Kidney glomerular epithelial cell (primary cell): ENCODE data around the gene ASXL1.
"Not testable (repeated sequence)": the region's sequence is repeated elsewhere in the genome, so short reads cannot be mapped to it uniquely, and the experiment has no call there.

Source experiments
- DNase-seq: peaks from one replicate; lab custom pipeline; 2025; lab: John Stamatoyannopoulos, UW

The ASXL1 gene

DNA sequence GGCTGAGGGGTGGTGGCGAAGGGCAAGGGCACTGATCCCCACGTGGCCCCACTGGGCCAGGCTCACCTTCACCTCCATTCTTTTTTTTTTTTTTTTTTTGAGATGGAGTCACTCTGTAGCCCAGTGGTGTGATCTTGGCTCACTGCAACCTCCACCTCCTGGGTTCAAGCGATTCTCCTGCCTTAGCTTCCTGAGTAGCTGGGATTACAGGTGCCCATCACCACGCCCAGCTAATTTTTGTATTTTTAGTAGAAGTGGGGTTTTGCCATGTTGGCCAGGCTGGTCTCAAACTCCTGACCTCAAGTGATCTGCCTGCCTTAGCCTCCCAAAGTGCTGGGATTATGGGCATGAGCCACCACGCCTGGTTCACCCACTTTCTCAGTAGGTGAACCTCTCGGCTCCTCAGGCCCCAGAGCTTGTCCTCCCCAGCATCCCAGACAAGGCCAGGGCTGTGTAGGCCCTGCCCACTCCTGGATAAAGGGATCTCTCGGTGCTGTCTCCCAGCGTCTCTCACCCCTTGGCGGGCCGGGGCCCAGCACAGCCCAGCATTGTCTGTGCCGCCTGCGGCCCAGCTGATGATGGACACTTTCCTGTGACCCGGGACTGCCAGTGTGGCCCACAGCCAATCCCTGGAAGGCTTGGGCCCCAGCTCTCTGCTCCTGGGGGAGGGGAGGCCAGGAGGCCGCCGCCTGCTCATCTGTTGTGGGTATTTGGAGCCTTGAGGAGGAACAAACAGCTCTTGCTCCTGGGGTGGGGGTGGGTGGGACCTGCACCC lies 108.0 kb downstream of the ASXL1 start:
- not testable (repeated sequence) for DNase-seq

DNA sequence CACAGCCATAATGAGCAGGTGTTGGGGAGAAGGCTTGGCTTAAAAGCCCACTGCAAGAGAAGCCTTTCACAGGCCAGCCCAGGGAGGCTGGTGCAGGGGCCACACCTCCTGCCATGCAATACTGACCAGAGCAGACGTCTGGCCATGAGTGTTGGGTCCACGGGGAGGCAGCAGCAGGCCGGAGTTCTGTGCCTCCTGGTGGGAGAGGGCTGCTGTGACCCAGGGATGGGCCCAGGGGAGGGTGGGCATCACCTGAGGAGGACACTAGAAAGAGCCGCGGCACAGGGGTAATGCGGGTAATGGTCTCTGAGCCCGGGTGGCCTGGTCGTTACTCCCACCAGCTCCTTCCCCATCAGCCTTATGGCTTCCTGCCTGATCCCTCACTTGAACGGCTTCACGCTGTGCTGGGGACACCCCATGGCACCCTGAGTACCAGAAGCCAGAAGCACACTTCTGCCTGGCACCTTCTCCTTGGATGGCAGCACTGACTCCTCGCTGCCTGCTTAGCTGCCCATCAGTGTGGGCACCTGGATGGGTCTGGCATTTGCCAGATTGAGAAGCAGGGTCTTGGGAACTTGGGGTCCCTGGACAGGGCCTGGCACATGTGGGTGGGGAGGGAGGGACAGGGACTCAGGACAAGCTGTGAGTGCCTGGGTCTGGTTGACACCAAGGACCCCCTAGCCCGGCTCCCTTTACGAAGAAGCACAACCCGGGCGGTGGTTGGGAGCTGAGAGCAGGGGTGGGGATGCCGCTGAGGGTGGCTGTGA lies 108.8 kb downstream of the ASXL1 start:
- DNase-seq = no peak

- DNase-seq = no peak
These were observed 109.6 kb downstream of the ASXL1 start for GRCh38 chr20:32467506-32468312.

- DNase-seq = no peak
These were observed 110.1 kb downstream of the ASXL1 start for GRCh38 chr20:32468313-32468640.

- no peak for DNase-seq
These were observed 110.7 kb downstream of the ASXL1 start for GRCh38 chr20:32468860-32469259.

DNA sequence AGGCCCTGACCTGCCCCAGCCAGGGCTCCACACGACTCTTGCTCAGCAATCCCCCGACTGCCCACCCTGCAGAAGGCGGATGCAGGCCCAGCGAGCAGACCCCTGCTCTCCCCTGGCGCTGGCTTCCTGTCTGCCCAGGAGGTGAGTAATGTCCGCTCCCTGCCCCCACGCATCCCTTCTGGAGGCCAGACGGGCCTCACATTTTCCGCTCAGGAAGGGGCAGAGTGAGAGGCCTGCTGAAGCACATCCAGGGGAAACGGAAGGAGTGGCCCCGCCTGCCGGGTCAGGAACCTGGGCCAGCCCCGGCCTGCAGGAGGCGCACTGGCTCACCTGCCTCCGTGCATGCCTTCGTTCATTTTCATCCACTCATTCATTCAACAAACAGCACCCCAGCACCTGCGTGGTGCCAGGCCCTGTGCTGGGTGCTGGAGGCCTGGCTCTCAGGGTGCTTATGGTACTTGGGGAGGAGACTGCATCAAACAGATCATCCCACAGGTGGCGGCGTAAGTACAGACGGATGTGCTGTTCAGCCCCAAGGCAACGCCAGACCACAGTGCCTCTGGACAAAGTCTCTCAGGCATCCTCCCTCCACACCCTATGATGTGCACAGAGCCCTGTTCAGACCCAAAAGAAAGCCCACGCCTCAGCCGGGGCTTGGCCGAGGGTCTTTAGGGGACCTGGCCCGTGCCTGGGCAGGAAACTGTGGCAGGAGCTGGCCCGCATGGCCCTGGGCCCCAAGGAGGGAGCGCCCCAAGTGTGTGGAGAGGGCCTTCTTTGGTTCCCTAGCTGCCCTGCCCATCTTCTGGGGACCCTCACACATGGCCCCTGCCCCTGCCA lies 112.1 kb downstream of the ASXL1 start:
- peak; percentile 81 for DNase-seq

DNA sequence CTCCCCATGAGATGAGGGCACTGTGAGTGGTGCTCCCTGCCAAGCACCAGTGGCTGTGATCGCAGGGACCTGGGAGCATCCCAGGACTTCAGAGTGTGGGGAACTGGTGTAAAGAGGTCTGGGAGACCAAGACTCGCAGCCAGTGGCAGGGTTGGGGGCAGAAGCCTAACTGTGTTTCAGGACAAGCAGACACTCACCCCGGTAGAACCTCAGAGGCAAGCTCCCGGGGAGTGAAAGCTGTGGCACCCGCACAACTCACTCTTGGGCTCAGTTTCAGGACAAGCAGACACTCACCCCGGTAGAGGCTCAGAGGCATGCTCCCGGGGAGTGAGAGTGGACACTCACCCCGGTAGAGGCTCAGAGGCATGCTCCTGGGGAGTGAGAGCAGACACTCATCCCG lies 112.8 kb downstream of the ASXL1 start:
- DNase-seq = no peak

GRCh38 chr20:32472581-32473207 lies 114.6 kb downstream of the ASXL1 start:
- DNase-seq = no peak

DNA sequence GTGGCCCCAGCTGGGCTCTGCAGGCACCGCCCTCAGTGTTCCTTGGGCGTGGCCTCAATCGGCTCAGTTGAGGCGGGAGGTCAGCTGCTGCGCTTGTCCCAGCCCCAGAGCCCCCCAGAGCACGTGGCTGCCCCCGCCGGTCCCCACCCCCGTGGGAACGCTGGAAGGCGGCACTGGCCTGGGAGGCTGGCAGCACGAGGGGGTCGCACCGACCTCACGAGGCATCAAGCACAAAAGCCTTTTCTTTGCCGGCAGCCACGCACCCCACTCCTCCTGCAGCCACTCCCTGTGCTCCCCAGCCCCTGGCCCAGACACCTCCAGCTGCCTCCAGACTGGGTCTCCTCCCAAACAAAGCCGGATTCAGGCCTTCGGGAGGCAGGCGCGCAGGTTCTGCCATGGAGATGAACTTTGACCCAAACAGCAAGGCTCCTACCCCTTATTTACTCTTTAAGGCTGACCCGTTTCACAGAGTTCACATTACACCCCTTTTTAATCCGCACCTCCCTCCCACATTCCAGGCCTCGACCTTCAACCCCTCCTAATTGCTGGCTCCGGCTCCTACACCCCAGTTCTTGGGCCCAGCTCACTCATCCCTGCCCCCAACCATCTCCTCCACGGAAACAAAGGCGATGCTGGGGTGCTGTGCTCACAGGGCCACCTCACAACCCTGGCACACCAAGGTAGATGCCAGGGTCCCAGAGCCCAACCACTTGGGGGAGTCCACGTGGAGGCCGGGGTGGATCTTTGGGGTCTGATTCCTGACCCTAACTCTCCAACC lies 115.3 kb downstream of the ASXL1 start:
- DNase-seq = no peak

DNA sequence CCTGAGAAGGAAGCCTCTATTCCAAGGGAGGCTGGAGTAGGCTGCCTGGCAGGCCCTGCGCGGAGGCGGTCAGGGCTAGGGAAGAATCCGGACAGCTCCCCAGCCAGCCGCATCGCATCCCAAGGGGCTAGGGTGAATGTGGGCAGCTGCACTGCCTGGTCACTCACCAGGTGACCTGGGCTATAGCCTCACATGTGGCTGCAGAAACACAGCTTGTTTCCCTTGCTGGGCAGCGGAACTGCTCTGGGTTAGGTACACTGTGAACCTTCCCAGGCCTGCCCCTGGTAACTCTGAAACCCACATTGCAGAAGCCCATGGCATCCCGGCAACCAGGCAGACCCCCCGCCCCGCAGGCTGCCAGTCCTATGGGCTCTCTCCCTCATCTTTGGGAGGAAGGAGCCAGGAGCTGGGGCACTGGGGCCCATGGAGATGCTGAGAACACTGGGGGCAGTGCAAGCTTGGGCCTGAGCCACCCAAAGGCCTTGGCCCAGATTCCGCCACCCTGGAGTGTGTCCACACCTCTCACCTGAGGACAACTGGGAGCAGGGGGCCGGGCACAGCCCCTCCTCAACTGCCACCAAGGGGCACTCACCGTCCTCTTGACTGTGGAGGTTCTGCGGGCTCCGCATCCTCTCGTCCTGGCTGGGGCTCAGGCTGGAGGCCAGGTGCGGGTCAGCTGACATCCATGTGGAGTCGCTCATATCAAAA lies 116.0 kb downstream of the ASXL1 start:
- DNase-seq = no peak

DNA sequence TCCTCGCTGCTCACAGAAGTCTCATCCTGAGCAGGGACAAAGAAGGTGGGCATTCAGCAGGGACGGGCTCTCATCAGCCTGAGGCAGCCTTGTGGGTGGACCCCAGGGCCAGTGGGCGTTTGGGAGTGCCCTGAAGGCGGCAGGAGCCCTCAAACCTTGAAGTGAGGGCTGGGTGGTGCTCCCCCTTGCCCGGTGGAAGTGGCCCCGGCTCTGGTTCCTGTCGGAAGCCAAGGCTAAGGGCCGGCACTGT lies 116.5 kb downstream of the ASXL1 start:
- no peak for DNase-seq

GRCh38 chr20:32474967-32475811 lies 117.1 kb downstream of the ASXL1 start:
- DNase-seq = peak; percentile 98

GRCh38 chr20:32476684-32477593 lies 118.8 kb downstream of the ASXL1 start:
- DNase-seq = no peak

DNA sequence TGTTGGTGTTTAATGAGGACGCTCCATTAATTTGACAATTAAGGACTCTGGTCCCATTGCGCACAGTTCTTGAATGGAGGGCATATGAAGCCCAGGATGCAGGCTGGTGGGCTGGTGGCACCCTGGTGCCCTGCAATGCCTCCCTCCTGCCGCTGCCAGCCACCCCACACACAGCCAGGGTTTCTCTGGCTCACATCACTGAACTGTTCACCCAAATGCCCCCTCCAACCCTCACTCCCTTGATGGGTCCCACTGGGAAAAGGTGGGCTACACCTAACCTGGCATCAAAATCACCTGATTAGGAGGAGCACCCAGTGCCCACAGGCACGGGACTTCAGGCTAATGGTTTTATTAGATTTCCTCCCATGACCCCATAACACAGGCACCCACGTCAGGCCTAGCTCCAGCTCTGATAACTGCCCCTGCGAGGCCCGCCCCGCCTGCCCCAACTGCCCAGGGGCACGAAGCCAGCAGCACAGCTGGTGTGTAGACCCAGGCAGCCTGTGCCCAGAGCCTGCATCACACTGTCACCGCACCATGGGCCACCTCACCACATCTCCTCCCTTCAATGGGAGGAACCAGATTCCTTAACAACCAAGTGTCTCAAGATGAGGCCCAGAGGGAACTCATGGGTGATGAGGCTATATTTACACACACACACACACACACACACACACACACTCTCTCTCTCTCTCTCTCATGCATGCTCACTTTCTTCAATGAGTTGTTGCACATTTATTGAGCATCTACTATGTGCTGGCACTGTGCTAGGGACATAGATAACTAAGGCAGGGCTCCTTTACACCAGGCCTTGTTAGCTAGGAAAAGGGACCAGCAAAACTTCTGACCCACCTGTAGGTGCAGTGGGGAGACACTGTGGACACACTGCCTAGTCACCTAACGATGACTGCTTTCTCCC lies 119.7 kb downstream of the ASXL1 start:
- DNase-seq = no peak

DNA sequence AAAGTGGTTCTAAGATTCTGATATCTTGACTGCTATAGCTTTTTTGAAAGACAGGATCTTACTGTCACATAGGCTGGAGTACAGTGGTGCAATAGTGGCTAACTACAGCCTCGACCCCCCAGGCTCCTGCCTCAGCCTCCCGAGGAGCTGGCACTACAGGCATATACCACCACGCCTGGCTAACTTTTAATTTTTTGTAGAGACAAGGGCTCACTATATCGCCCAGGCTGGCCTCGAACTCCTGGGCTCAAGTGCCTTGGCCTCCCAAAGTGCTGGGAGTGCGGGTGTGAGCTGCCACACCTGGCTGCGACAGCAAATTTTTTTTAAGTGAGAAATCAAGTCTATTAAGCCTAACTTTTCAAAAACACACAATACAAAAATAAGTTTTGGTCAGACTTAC lies 120.4 kb downstream of the ASXL1 start:
- DNase-seq = no peak

DNA sequence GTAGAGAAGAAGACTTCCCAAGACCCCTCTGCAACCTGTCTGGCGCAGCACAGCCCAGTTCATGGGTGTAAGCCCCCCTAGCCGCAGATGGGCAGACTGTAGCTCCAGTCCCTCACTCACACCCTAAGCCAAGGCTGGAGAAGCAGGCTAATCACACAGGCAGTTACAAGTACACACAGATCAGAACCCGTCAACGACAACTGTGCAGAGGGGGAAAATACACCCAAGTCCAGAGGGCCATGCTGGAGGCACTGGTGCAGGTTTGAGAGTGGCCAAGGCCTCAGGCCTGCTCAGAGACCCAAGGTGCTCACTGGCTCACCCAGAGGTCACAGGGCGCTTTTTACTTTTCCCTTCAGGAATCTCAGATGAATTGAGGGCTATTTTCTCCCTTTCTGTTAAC lies 120.9 kb downstream of the ASXL1 start:
- DNase-seq = no peak

- DNase-seq = no peak
These were observed 121.6 kb downstream of the ASXL1 start for GRCh38 chr20:32479697-32480171.
